IMR-90 (cell line): ENCODE data around the gene TGM2. TPM values are rescaled to one million over a fixed set of nuclear protein-coding genes. Genes with fewer than 3 reads are reported as not detected.

ENCODE experiments used
- BHLHE40 ChIP-seq: fragments of 150-350 bp; IDR thresholded peaks from 2 replicates; pipeline ENCODE4 v1.6.1; 2016; ENCODE audit warnings: mild to moderate bottlenecking, low read depth, low read length
- FOS ChIP-seq: fragments of 150-350 bp; IDR thresholded peaks from 2 replicates; pipeline ENCODE4 v1.6.1; 2016; ENCODE audit warnings: low read depth, low read length
- MAFK ChIP-seq: IDR thresholded peaks from 2 replicates; pipeline ENCODE4 v1.6.1; 2012; ENCODE audit warnings: low read depth, low read length, improper control_type of control experiment
- MXI1 ChIP-seq: IDR thresholded peaks from 2 replicates; pipeline ENCODE4 v1.6.1; 2012; ENCODE audit warnings: low read depth, mild to moderate bottlenecking, low read length, moderate library complexity, borderline replicate concordance
- RAD21 ChIP-seq: IDR thresholded peaks from 2 replicates; pipeline ENCODE4 v1.6.1; 2012; ENCODE audit warnings: low read length, improper control_type of control experiment
- polyA plus RNA-seq, 3 experiments: library from polyadenylated mRNA; depleted of rRNA; stranded (reverse); fragments of >200 nt; gene quantifications; 2 replicates each; pipeline ENCODE4 v1.2.3, GENCODE V29; 2012; ENCODE audit warnings: low replicate concordance in 1 of 3
- total RNA-seq: library from RNA; depleted of rRNA; stranded (reverse); fragments of >200 nt; gene quantifications from 2 replicates; pipeline ENCODE4 v1.2.3, GENCODE V29; 2012
- TF ChIP-seq, protein P1 (sequence below): fragments of 150-350 bp; IDR thresholded peaks from 2 replicates; pipeline ENCODE4 v1.6.1; 2017; ENCODE audit warnings: mild to moderate bottlenecking, antibody characterized with exemption, low read length, low read depth

The TGM2 gene
- total and polyA plus RNA-seq, 2 of the 4 experiments (the other 2 are of a cell fraction): 239 to 268 TPM

DNA sequence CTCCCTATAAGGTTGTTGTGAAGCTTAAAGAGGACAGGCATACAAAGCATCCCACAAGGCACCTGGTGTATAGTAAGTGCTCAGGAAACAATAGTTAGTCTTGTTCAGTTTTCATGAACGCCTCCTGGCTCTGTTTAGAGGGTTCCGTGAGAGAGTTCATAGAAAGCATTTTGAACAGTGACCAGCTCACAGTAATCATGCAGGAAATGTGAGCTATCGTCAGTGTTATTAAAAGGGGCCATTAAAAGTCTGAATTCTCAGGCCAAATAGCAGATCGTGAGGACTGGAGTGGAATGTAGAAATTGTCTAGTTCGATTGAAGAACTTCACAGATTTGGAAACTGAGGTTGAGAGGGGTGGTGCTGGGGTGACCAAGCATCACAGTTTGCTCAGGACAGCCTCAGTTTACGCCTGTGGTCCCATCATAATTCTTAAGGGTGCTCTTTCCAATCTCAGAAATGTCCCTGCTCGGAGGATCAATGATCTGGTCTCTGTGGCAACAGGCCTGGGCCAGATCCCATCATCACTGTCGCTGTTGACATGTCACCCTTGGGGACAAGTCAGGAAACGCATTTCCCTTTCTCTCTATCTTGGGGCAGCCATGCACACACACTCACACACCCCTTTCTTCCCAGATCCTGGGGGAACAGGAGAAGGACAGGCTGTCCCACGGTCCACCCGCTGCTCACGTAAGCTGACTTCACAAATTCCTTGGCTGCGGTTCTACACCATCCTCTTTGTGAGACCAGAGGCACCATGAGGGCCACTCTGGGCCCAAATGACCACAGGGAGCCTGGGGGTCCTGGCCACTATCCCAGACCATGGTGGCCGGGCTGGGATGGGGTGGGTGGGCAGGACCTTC lies 7.2 kb downstream of the TGM2 start (continued):
- TF ChIP-seq, protein P1, sequence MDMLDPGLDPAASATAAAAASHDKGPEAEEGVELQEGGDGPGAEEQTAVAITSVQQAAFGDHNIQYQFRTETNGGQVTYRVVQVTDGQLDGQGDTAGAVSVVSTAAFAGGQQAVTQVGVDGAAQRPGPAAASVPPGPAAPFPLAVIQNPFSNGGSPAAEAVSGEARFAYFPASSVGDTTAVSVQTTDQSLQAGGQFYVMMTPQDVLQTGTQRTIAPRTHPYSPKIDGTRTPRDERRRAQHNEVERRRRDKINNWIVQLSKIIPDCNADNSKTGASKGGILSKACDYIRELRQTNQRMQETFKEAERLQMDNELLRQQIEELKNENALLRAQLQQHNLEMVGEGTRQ: no peak
- no peak for TF ChIP-seq MAFK
- TF ChIP-seq FOS: no peak
- TF ChIP-seq RAD21: no peak
- no peak for TF ChIP-seq MXI1
- TF ChIP-seq BHLHE40: no peak
